HepG2 (cell line): ENCODE data around the gene IBA57. TPM values are rescaled to one million over a fixed set of nuclear protein-coding genes. Genes with fewer than 3 reads are reported as not detected.

Experiments used
- CHCHD3 ChIP-seq: sonication (generic); formaldehyde crosslinking; IDR thresholded peaks from 2 replicates; pipeline ENCODE4 v1.8.0; 2022; ENCODE audit warnings: mild to moderate bottlenecking, missing genetic modification reagents, moderate library complexity
- DMAP1 ChIP-seq: IDR thresholded peaks from 2 replicates; pipeline ENCODE4 v1.6.1; 2016
- DR1 ChIP-seq: sonication (generic); formaldehyde crosslinking; IDR thresholded peaks from 2 replicates; pipeline ENCODE4 v1.8.0; 2021; ENCODE audit warnings: mild to moderate bottlenecking, missing genetic modification reagents, inconsistent platforms
- ELF1 ChIP-seq: sonication (generic); formaldehyde crosslinking; IDR thresholded peaks from 2 replicates; pipeline ENCODE4 v1.4.0; 2020; ENCODE audit warnings: missing genetic modification reagents
- HDAC1 ChIP-seq: sonication (generic); formaldehyde crosslinking; IDR thresholded peaks from 2 replicates; pipeline ENCODE4 v1.5.1; 2020; ENCODE audit warnings: mild to moderate bottlenecking, missing genetic modification reagents
- HINFP ChIP-seq: sonication (generic); formaldehyde crosslinking; IDR thresholded peaks from 2 replicates; pipeline ENCODE4 v1.4.0; 2020; ENCODE audit warnings: low read depth, mild to moderate bottlenecking, missing genetic modification reagents
- KLF11 ChIP-seq: IDR thresholded peaks from 2 replicates; pipeline ENCODE4 v1.6.1; 2016; ENCODE audit warnings: missing compliant biosample characterization
- NFIB ChIP-seq: sonication (generic); formaldehyde crosslinking; IDR thresholded peaks from 2 replicates; pipeline ENCODE4 v1.9.0; 2021; ENCODE audit warnings: missing genetic modification reagents, mild to moderate bottlenecking, borderline replicate concordance
- NONO ChIP-seq, 2 experiments: fragments of 450-650 bp in 1 of 2; sonication (generic) in 1 of 2; formaldehyde crosslinking in 1 of 2; IDR thresholded peaks in 1 of 2; conservative IDR thresholded peaks in 1 of 2; 2 replicates each; pipeline versions ENCODE4 v1.6.1 to v1.8.0; 2017 to 2022; ENCODE audit warnings: mild to moderate bottlenecking in 1 of 2, missing genetic modification reagents in 1 of 2, moderate library complexity in 1 of 2
- SMAD1 ChIP-seq: sonication (generic); formaldehyde crosslinking; IDR thresholded peaks from 2 replicates; pipeline ENCODE4 v1.4.0; 2020; ENCODE audit warnings: missing genetic modification reagents, low read depth, mild to moderate bottlenecking, borderline replicate concordance
- SP140L ChIP-seq: sonication (generic); formaldehyde crosslinking; IDR thresholded peaks from 2 replicates; pipeline ENCODE4 v1.4.0; 2020; ENCODE audit warnings: missing genetic modification reagents, borderline replicate concordance
- TSC22D2 ChIP-seq: sonication (generic); formaldehyde crosslinking; IDR thresholded peaks from 2 replicates; pipeline ENCODE4 v1.5.1; 2020; ENCODE audit warnings: missing genetic modification reagents, mild to moderate bottlenecking, borderline replicate concordance
- USF2 ChIP-seq, 2 experiments: sonication (generic) in 1 of 2; formaldehyde crosslinking in 1 of 2; IDR thresholded peaks; 2 replicates each; pipeline versions ENCODE4 v1.5.1 to v1.6.1; 2011 to 2020; ENCODE audit warnings: borderline replicate concordance in 1 of 2, low read depth in 1 of 2, low read length in 1 of 2, mild to moderate bottlenecking in 1 of 2, missing genetic modification reagents in 1 of 2, moderate library complexity in 1 of 2
- ZNF207 ChIP-seq: fragments of 450-650 bp; IDR thresholded peaks from 2 replicates; pipeline ENCODE4 v1.6.1; 2016; ENCODE audit warnings: antibody characterized with exemption, borderline replicate concordance
- ZNF281 ChIP-seq: sonication (generic); formaldehyde crosslinking; IDR thresholded peaks from 2 replicates; pipeline ENCODE4 v1.4.0; 2020; ENCODE audit warnings: missing genetic modification reagents, borderline replicate concordance
- ZNF546 ChIP-seq: sonication (generic); formaldehyde crosslinking; conservative IDR thresholded peaks from 2 replicates; pipeline ENCODE4 v1.8.1; 2023; ENCODE audit warnings: mild to moderate bottlenecking, missing genetic modification reagents
- ZNF572 ChIP-seq: sonication (generic); formaldehyde crosslinking; IDR thresholded peaks from 2 replicates; pipeline ENCODE4 v1.5.1; 2020; ENCODE audit warnings: mild to moderate bottlenecking, missing genetic modification reagents
- ZNF746 ChIP-seq: sonication (generic); formaldehyde crosslinking; IDR thresholded peaks from 2 replicates; pipeline ENCODE4 v1.8.0; 2022; ENCODE audit warnings: mild to moderate bottlenecking, missing genetic modification reagents
- polyA plus RNA-seq, 8 experiments: library from polyadenylated mRNA; depleted of rRNA in 3 of 8; stranded (reverse) in 7 of 8; unstranded in 1 of 8; fragments of >200 nt; fragmentation: Illumina TruSeq in 4 of 8; extraction: Trizol in 4 of 8; gene quantifications; 2 replicates each; pipeline versions ENCODE4 v1.2.1 to v1.2.3, GENCODE V29; 2011 to 2016; ENCODE audit warnings: low read depth in 4 of 8, missing spikeins in 1 of 8, mixed read lengths in 1 of 8; ENCODE audit not compliant: insufficient read depth in 1 of 8
- total RNA-seq, 5 experiments: library from RNA; depleted of rRNA; stranded (reverse); fragments of >200 nt; fragmentation: Illumina TruSeq; extraction: Trizol; gene quantifications; 2 replicates each; pipeline ENCODE4 v1.2.3, GENCODE V29; 2016; ENCODE audit warnings: low read depth in 1 of 5
- TF ChIP-seq, protein P1 (sequence below): sonication (generic); formaldehyde crosslinking; conservative IDR thresholded peaks from 2 replicates; pipeline ENCODE4 v1.4.0; 2020; ENCODE audit warnings: missing genetic modification reagents

The IBA57 gene
- total and polyA plus RNA-seq, 2 of the 13 experiments (the other 11 are each of a cell fraction or from before 2014, with no cell fraction given): 2.3 to 10.2 TPM

GRCh38 chr1:228165372-228166169 is at the start of gene IBA57 (continued):
- no peak for TF ChIP-seq ZNF207
- TF ChIP-seq NONO (IDR thresholded peaks at IDR 0.05): no peak
- TF ChIP-seq NONO (CRISPR knock-in tag; conservative IDR thresholded peaks at IDR 0.05): peak; percentile 76; the same call in 1 of the 2 replicates
- no peak for TF ChIP-seq SP140L (CRISPR knock-in tag)
- TF ChIP-seq ZNF572 (CRISPR knock-in tag): no peak
- no peak; the same call in 1 of the 2 replicates for TF ChIP-seq DR1
- no peak for TF ChIP-seq KLF11 (CRISPR knock-in tag)
- no peak; the same call in 1 of the 2 replicates for TF ChIP-seq TSC22D2
- TF ChIP-seq ZNF546 (CRISPR knock-in tag): no peak
- TF ChIP-seq DMAP1 (CRISPR knock-in tag): 0 out of 2 replicates have a peak, but pooled peaks have one; percentile 57
- peak; percentile 46; the same call in 1 of the 2 replicates for TF ChIP-seq HDAC1
- TF ChIP-seq CHCHD3 (CRISPR knock-in tag): no peak
- TF ChIP-seq ZNF281 (CRISPR knock-in tag): peak; percentile 12; the same call in 1 of the 2 replicates
- TF ChIP-seq, protein P1, sequence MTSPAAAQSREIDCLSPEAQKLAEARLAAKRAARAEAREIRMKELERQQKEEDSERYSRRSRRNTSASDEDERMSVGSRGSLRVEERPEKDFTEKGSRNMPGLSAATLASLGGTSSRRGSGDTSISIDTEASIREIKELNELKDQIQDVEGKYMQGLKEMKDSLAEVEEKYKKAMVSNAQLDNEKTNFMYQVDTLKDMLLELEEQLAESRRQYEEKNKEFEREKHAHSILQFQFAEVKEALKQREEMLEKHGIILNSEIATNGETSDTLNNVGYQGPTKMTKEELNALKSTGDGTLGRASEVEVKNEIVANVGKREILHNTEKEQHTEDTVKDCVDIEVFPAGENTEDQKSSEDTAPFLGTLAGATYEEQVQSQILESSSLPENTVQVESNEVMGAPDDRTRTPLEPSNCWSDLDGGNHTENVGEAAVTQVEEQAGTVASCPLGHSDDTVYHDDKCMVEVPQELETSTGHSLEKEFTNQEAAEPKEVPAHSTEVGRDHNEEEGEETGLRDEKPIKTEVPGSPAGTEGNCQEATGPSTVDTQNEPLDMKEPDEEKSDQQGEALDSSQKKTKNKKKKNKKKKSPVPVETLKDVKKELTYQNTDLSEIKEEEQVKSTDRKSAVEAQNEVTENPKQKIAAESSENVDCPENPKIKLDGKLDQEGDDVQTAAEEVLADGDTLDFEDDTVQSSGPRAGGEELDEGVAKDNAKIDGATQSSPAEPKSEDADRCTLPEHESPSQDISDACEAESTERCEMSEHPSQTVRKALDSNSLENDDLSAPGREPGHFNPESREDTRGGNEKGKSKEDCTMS (CRISPR knock-in tag): no peak
- TF ChIP-seq HINFP (CRISPR knock-in tag): no peak
- TF ChIP-seq NFIB (CRISPR knock-in tag): no peak
- TF ChIP-seq ZNF746 (CRISPR knock-in tag): no peak
- peak; percentile 95; the same call in 1 of the 2 replicates for TF ChIP-seq SMAD1 (CRISPR knock-in tag)
- TF ChIP-seq USF2 (IDR thresholded peaks at IDR 0.05; ENCODE audit: low read depth, low read length): no peak
- TF ChIP-seq USF2 (CRISPR knock-in tag; IDR thresholded peaks at IDR 0.05; ENCODE audit: borderline replicate concordance): no peak
- peak; percentile 92 for TF ChIP-seq ELF1 (CRISPR knock-in tag)
